Astrocyte of the spinal cord (primary cell): ENCODE results near the gene PIEZO2.

ENCODE experiments used
- DNase-seq: peaks from one replicate; pipeline ENCODE4 v3.0.0; 2011; ENCODE audit warnings: low read depth, low spot score
- H3K4me3 ChIP-seq: 2 replicates; pipeline ENCODE4 v1.5.1; 2011; ENCODE audit warnings: low read depth, mild to moderate bottlenecking, low read length, moderate library complexity
- in situ Hi-C: cut with HindIII; loops from 2 replicates; pipeline ENCODE4 v1.10.0; 2017; ENCODE audit warnings: low sequenced_read_pairs
- TF ChIP-seq, protein P1 (sequence below): IDR thresholded peaks from 2 replicates; pipeline ENCODE4 v1.5.1; 2012; ENCODE audit warnings: low read depth, mild to moderate bottlenecking, low read length, inconsistent platforms

Gene PIEZO2

DNA sequence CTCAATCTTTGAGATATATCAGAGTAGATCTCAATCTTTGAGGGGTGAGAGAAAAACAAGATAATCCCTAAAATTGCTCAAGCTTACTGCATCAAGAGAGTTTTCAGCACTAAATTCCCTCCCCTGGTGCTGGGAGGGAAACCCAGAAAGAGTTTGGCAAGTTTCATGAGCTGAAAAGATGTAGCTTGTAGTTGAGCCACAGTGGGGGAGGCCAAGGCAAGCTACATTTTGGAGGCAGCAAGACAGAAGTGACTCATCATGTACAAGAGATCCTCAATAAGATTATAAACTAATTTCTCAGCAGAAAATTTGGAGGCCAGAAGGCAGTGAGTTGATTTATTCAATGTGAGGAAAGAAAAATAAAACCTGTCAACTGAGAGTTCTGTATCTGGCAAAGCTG is 308.2 kb downstream of the PIEZO2 start:
- TF ChIP-seq, protein P1, sequence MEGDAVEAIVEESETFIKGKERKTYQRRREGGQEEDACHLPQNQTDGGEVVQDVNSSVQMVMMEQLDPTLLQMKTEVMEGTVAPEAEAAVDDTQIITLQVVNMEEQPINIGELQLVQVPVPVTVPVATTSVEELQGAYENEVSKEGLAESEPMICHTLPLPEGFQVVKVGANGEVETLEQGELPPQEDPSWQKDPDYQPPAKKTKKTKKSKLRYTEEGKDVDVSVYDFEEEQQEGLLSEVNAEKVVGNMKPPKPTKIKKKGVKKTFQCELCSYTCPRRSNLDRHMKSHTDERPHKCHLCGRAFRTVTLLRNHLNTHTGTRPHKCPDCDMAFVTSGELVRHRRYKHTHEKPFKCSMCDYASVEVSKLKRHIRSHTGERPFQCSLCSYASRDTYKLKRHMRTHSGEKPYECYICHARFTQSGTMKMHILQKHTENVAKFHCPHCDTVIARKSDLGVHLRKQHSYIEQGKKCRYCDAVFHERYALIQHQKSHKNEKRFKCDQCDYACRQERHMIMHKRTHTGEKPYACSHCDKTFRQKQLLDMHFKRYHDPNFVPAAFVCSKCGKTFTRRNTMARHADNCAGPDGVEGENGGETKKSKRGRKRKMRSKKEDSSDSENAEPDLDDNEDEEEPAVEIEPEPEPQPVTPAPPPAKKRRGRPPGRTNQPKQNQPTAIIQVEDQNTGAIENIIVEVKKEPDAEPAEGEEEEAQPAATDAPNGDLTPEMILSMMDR = no peak
- in situ Hi-C loops = no loop called here
- DNase-seq = no peak
- H3K4me3 ChIP-seq = no peak overlapping the region

GRCh38 chr18:10840743-10841142 is 308.6 kb downstream of the PIEZO2 start:
- no peak for DNase-seq
- H3K4me3 ChIP-seq = no peak overlapping the region
- TF ChIP-seq, protein P1 = no peak
- in situ Hi-C loops = no loop called here

GRCh38 chr18:10839421-10839820 is 309.9 kb downstream of the PIEZO2 start:
- TF ChIP-seq, protein P1 = no peak
- DNase-seq = no peak
- in situ Hi-C loops = no loop called here

DNA sequence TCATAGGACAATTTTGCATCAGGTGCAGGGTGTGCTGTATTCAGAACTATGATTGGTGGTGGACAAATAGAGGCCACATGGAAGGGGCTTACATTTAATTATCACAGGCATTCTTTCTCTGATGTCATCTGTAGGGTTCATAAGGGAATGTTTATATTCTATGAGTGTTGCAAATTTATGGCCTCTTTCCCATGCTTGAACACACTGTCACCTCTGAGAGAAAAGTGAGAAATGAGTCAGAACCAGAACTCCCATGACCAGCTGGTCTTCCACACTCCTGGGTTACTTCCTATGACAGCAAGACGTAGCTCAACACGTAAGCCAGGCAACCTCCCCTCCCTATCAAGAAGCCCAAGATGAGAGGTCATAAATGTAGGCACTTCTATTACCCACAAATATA is 310.8 kb downstream of the PIEZO2 start:
- TF ChIP-seq, protein P1 = no peak
- in situ Hi-C loops = no loop called here
- DNase-seq = no peak

More at GRCh38 chr18:10839421-10839820, 309.9 kb downstream of the PIEZO2 start:
- no peak overlapping the region for H3K4me3 ChIP-seq

DNA sequence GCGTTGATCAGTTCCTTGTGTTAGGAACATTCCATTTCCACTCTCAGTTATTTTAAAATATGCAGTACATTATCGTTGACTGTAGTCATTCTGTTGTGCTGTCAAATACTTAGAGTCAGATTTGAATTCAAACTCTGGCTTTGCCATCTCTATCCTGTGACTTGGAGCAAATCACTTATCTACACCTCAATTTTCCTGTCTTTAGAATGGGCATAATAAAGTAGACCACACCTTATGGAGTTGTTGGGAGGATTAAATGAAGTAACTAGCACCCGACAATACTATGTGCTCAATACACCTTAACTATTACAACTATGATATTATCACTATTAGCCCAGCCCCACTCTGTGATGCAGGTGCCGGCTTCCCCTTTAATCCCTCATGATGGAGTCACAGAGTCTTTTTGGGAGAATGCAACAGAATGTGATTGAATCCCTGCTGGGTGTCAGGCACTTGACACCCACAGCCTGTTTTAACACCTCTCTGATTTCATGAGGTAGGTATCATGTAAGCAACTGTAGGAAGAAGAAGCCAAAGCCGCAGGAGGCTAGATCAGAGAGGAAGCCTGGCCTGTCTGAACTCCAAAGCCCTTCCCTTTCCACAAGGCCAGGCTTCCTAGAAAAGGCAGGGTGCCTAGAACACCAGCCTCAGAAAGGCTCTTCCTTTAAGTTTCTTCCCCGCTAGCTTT is 315.1 kb downstream of the PIEZO2 start:
- H3K4me3 ChIP-seq = no peak overlapping the region
- in situ Hi-C loops = no loop called here
- TF ChIP-seq, protein P1 = no peak
- no peak for DNase-seq

More for the DNA sequence above, 310.8 kb downstream of the PIEZO2 start:
- no peak overlapping the region for H3K4me3 ChIP-seq

DNA sequence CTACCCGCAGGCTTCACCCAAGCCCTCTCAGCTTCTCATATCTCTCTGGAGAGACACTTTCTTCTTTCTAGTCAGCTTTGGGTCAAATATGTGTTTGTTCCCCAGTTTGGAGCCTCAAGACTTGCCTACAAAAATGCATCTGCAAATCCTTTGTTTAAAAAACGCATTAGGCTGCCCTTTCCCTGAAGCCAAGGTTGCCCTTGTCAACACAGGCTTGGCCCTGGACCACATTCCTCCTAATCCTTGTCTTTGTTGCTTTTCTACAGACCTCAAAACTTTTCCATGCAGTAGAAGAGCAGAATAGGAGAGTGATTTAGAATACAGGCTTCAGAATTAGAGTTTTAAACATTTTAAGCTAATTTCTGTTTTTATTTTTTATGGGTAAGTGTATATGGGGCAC is 315.7 kb downstream of the PIEZO2 start:
- H3K4me3 ChIP-seq = no peak overlapping the region
- DNase-seq = no peak
- in situ Hi-C loops = no loop called here
- TF ChIP-seq, protein P1 = no peak
